SHP77 (cell line): ENCODE results near the gene ELL.

ENCODE experiments used
- DNase-seq, 2 experiments: peaks; one replicate each; lab custom pipeline; 2025; lab: John Stamatoyannopoulos, UW

ELL gene

DNA sequence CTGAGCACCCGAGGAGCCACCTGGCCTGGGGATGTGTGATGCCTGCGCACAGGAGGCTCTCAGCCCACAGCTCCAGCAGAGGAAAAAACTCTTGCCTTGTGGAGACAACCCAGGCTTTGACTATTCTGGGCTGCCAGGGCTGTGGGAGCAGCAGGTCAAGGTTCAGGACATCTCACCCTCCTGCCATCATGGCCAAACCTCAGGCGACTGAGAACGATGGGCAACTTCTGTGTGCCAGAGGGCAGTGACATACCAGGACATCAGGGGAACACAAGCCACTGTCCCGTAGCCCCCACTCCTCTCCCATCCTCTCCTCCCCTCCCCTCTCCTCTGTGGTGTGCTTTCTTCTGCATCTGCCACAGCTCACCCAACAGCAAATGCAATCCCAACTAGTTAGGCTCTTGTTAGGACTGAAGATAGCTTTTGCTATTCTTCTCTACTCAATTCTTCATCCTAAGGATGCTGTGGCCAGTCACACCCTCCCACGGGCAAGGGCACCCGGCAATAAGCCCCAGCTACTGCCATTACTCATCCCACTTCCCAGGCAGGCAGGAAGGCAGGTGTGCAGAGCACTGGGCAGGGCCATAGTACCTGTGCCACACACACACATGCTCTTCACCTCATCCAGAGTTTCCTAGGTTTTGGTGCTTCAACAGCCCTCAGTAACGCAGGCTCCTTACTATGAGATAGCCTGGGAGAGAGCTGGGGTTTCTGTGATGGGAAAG lies 16.8 kb downstream of the ELL start:
- DNase-seq = no peak

DNA sequence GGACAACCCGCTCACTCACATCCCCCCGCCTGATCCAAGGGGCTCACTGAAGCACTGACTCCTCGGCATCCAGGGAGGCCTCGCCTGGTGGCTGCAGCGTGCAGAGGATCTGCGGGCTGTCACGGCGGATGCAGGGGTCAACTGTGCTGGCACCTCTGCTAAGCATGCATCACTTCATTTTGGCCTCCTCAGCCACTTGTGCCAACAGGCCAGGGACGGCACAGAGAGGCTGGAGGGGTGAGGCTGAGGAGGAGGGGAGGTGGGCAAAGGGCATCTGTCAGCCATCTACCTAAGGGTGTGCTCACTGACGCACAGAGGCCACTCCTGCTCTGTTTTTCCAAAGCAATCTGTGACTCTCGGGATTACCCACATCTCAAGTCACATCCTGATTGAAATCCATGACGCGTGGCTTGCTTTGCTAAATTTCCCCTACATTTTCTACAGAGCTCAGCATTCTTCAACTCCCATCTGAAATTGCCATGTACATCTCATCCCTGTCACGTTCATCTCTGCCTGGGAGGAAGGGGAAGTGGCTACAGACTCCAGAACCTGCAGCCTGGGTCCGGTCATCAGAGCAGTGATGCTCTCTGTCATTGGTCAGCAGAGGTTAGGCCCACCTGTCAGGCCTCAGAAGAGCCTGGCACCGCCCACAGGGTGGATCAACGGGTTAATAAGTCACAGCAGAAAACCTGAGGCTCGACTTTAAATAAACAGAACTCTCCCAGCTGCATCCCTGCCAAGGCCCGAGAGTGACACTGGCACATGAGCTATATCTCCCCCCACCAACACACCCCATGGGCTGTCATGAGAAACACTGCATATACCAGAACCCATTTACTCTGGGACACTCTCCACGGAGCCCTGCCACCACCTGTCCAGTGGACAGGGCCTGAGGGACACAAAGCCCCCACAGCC lies 17.6 kb downstream of the ELL start:
- DNase-seq = peak; percentile 32 to 56

GRCh38 chr19:18503337-18503970 lies 18.4 kb downstream of the ELL start:
- no peak for DNase-seq

- peak in 1 of 2 experiments; percentile 43 for DNase-seq
Measured at GRCh38 chr19:18502638-18503294, 19.1 kb downstream of the ELL start.

GRCh38 chr19:18502246-18502637 lies 19.6 kb downstream of the ELL start:
- DNase-seq = no peak

- no peak for DNase-seq
Measured at GRCh38 chr19:18501832-18502231, 20.0 kb downstream of the ELL start.

DNA sequence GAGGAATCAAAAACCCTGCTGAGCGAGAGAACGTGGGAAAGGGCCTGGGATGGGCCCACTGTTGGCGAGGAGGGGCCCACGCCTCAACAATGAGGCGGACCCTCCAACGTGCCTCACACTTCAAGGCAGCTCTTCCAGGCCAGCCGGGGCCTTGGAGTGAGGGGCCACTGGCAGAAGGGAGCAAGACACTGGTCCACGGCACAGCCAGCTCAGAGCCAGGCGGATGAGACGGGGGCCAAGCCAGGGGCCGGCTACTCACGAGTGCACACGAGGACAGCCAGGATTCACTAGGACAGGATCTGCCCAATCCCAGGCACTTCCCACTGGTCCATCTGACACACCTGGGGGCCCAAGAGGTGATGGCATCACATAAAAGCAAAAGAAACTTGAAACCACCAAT lies 20.5 kb downstream of the ELL start:
- DNase-seq = no peak

GRCh38 chr19:18500799-18501198 lies 21.1 kb downstream of the ELL start:
- no peak for DNase-seq

- DNase-seq = no peak
Measured at GRCh38 chr19:18500376-18500775, 21.5 kb downstream of the ELL start.

GRCh38 chr19:18499055-18499775 lies 22.7 kb downstream of the ELL start:
- DNase-seq = no peak

DNA sequence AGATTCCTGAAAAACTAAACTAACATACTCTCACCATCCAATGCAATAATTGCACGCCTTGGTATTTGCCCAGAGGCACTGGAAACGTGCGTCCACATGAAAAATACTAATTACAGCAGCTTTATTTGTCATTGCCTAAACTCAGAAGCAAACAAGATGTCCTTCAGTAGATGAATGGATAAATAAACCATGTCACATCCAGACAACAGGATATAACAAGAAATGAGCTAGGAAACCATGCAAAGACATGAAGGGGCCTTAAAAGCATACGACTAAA lies 25.0 kb downstream of the ELL start:
- DNase-seq = no peak

DNA sequence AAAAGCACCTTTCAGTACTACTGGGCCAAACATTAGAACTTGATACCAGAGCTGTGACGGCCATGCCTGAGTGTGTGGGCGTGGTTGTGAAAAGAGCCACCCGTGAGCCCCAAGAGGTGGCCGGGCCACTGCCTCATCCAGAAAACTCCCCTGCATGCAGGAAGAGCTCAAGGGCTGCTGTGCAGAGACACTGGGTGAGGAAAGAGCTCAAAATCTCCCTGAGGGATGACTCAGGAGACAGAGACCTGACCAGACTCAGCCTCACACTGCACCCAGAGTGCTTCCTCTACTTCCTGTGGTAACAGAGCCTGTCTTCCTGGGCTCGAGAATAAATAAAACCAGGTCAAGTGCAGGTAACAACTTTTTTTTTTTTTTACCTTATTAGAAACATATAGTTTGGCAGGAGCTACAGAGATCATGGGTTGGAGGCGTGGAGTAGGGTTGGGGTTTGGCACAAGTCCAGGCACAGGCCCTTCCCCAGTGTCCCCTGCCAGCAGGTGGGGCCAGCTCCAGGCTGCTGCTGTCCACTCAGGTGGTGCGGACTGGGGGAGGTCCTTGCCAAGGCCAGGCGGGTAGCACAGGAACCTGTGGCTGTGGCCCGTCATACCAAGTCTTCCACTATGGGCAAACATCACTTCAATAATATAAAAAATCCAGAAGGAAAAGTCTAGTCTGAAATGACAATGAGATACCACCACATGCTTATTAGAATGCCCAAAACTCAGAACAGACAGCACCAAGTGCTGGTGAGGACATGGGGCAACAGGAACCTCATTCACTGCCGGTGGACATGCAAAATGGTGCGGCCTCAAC lies 25.5 kb downstream of the ELL start:
- DNase-seq = peak; percentile 33 to 59

DNA sequence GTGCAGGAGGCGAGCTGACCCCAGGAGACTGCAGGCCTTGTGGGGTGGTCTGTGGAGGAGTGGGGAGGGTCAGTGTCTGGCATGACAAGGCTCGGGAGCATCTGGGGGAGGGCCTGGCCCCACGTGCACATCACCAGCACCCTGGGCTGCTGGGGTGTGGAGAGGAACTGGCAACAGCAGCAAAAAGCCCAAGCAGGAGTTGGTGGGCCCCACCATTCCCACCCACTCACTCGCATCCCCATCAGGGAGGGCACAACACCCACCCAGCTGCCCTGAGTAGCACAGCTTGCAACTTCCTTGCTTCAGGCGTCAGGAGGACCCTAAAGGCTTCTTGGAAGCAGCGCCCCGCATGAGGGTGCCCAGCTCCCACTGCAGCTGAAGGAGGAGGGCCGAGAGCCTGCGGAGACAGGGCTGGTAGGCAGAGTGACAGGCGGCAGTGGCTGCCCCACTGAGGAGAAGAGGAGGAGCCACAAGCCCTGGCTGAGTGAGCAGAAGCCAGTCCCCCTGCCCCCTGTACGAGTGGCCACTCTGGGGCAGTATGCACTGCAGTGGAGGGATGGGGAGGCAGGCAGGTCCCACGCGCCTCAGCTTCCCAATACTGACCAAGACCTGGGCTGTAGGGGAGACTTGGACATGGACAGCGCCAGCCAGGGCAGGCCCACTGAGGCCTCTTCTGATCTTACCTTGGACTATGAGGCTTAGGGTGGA lies 26.5 kb downstream of the ELL start:
- DNase-seq = no peak

GRCh38 chr19:18494267-18494607 lies 27.6 kb downstream of the ELL start:
- DNase-seq = no peak

- DNase-seq = no peak
Measured at GRCh38 chr19:18493440-18494266, 28.2 kb downstream of the ELL start.

GRCh38 chr19:18491995-18492953 lies 29.6 kb downstream of the ELL start:
- no peak for DNase-seq

DNA sequence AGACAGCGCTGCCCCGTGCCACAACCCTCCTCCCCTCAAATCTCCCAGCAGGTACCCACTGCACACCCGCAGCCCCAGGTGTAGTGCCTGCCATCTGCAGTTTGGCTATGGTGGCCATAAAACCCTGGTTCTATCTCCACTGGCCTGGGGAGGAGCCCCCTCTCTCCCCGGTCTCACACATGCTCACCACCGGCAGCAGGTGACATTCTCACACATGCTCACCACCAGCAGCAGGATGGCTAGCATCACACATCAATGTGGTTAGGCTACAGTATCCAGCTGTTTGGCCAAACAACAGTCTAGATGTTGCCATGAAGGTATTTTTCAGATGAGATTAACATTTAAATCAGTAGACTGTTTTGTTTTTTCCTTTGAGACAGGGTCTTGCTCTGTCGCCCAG lies 31.1 kb downstream of the ELL start:
- DNase-seq = no peak

GRCh38 chr19:18489627-18490184 lies 32.2 kb downstream of the ELL start:
- peak; percentile 37 to 53 for DNase-seq
